H1 (cell line): ENCODE measurements around the gene NUBP2. TPM values are rescaled to one million over a fixed set of nuclear protein-coding genes. Genes with fewer than 3 reads are reported as not detected.

ENCODE experiments used
- CTCF ChIA-PET: fragments of 300-600 bp; sonication (Branson Sonifier 250); formaldehyde crosslinking; loops from one replicate; lab custom pipeline; 2021; ENCODE audit not compliant: partially characterized antibody; lab: Charles Lee
- POLR2A ChIA-PET: fragments of 300-600 bp; sonication (Branson Sonifier 250); formaldehyde crosslinking; loops from one replicate; lab custom pipeline; 2021; ENCODE audit warnings: inconsistent platforms; ENCODE audit not compliant: partially characterized antibody; lab: Charles Lee
- DNase-seq, 2 experiments: peaks; one replicate each; pipeline versions ENCODE4 v3.0.0 to v3.0.0-alpha.2; 2010 to 2022; ENCODE audit warnings: low spot score in 2 of 2, low read depth in 1 of 2, mixed read lengths in 1 of 2
- FAIRE-seq: peaks from 2 replicates; lab custom pipeline; 2011; peaks lifted over from hg19 to GRCh38; lab: Jason Lieb, UNC
- H2AFZ ChIP-seq: 2 replicates; pipeline ENCODE4 v1.8.1; 2012; ENCODE audit warnings: low read length, inconsistent platforms
- H2AK5ac ChIP-seq: 2 replicates; pipeline ENCODE4 v1.6.1; 2013; ENCODE audit warnings: low read depth, low read length
- H2BK120ac ChIP-seq: replicated peaks from 2 replicates; pipeline ENCODE3; 2013; ENCODE audit warnings: low read depth, low read length, inconsistent platforms
- H2BK12ac ChIP-seq: 2 replicates; pipeline ENCODE4 v1.6.1; 2013; ENCODE audit warnings: low read depth, low read length
- H2BK15ac ChIP-seq: 2 replicates; pipeline ENCODE4 v1.6.1; 2013; ENCODE audit warnings: low read length
- H2BK20ac ChIP-seq: 2 replicates; pipeline ENCODE4 v1.6.1; 2013; ENCODE audit warnings: low read length
- H2BK5ac ChIP-seq: 2 replicates; pipeline ENCODE4 v1.6.1; 2013; ENCODE audit warnings: low read depth, low read length
- H3K14ac ChIP-seq: 2 replicates; pipeline ENCODE4 v1.6.1; 2013; ENCODE audit warnings: inconsistent platforms; ENCODE audit not compliant: insufficient read length
- H3K18ac ChIP-seq: 2 replicates; pipeline ENCODE4 v1.6.1; 2013; ENCODE audit warnings: low read length; ENCODE audit errors: extremely low read depth
- H3K23ac ChIP-seq: 2 replicates; pipeline ENCODE4 v1.6.1; 2013; ENCODE audit warnings: inconsistent platforms; ENCODE audit not compliant: insufficient read length
- H3K23me2 ChIP-seq: 2 replicates; pipeline ENCODE4 v1.6.1; 2013; ENCODE audit warnings: low read depth, low read length
- H3K27ac ChIP-seq: 2 replicates; pipeline ENCODE4 v1.6.1; 2011; ENCODE audit warnings: low read depth, low read length, inconsistent platforms
- H3K27me3 ChIP-seq, 4 experiments: replicated peaks in 1 of 4; 1 replicate in 1 of 4; 2 replicates in 3 of 4; pipeline versions ENCODE4 v1.6.1 to v1.8.1; 2011 to 2013; ENCODE audit warnings: low read length in 3 of 4, mild to moderate bottlenecking in 3 of 4, inconsistent platforms in 2 of 4, mixed read lengths in 2 of 4, moderate library complexity in 1 of 4; ENCODE audit not compliant: control insufficient read depth in 3 of 4, insufficient read depth in 3 of 4; ENCODE audit errors: extremely low read depth in 1 of 4
- H3K36me3 ChIP-seq, 4 experiments: 2 replicates each; pipeline versions ENCODE4 v1.6.1 to v1.8.1; 2011 to 2013; ENCODE audit warnings: mild to moderate bottlenecking in 4 of 4, low read length in 3 of 4, moderate library complexity in 2 of 4, control low read depth in 1 of 4, inconsistent platforms in 1 of 4; ENCODE audit not compliant: insufficient read depth in 4 of 4, control insufficient read depth in 2 of 4
- H3K4ac ChIP-seq: replicated peaks from 2 replicates; pipeline ENCODE3; 2013; ENCODE audit warnings: low read length, low read depth, mixed read lengths, inconsistent platforms; ENCODE audit not compliant: insufficient read length
- H3K4me1 ChIP-seq, 4 experiments: replicated peaks in 1 of 4; 1 replicate in 1 of 4; 2 replicates in 3 of 4; pipeline versions ENCODE4 v1.6.1 to v1.8.1; 2011 to 2013; ENCODE audit warnings: low read length in 3 of 4, inconsistent platforms in 2 of 4, mixed read lengths in 1 of 4; ENCODE audit not compliant: insufficient read depth in 4 of 4, control insufficient read depth in 3 of 4
- H3K4me2 ChIP-seq, 2 experiments: 2 replicates each; pipeline versions ENCODE4 v1.6.1 to v1.8.1; 2011 to 2013; ENCODE audit warnings: low read depth in 2 of 2, low read length in 2 of 2, control low read depth in 1 of 2, inconsistent platforms in 1 of 2, mild to moderate bottlenecking in 1 of 2; ENCODE audit not compliant: insufficient read depth in 1 of 2
- H3K4me3 ChIP-seq, 4 experiments: fragments of 200-600, 300-600 bp in 1 of 4; sonication (generic), shearing (Covaris generic), sonication (Bioruptor Twin) in 1 of 4; 2 replicates each; pipeline versions ENCODE4 v1.5.1 to v1.8.1; 2011 to 2016; ENCODE audit warnings: low read length in 4 of 4, low read depth in 3 of 4, control low read depth in 2 of 4, inconsistent platforms in 2 of 4, mild to moderate bottlenecking in 2 of 4, mixed read lengths in 1 of 4, moderate library complexity in 1 of 4; ENCODE audit not compliant: insufficient read depth in 2 of 4; ENCODE audit errors: extremely low read depth in 1 of 4
- H3K56ac ChIP-seq: replicated peaks from 2 replicates; pipeline ENCODE3; 2013; ENCODE audit warnings: low read depth, mild to moderate bottlenecking, mixed read lengths, low read length, inconsistent platforms; ENCODE audit not compliant: insufficient read length
- H3K79me1 ChIP-seq: 2 replicates; pipeline ENCODE4 v1.6.1; 2013; ENCODE audit warnings: low read depth, low read length, control low read depth
- H3K79me2 ChIP-seq, 2 experiments: 2 replicates each; pipeline versions ENCODE4 v1.6.1 to v1.8.1; 2012 to 2013; ENCODE audit warnings: low read length in 2 of 2, mild to moderate bottlenecking in 2 of 2, inconsistent platforms in 1 of 2; ENCODE audit not compliant: insufficient read depth in 2 of 2, control insufficient read depth in 1 of 2
- H3K9ac ChIP-seq, 4 experiments: replicated peaks in 1 of 4; 1 replicate in 1 of 4; 2 replicates in 3 of 4; pipeline versions ENCODE4 v1.6.1 to v1.8.1; 2011 to 2013; ENCODE audit warnings: low read depth in 3 of 4, low read length in 3 of 4, control low read depth in 2 of 4, mild to moderate bottlenecking in 2 of 4, moderate library complexity in 2 of 4, inconsistent platforms in 1 of 4; ENCODE audit errors: extremely low read depth in 1 of 4
- H3K9me3 ChIP-seq, 2 experiments: 2 replicates each; pipeline versions ENCODE4 v1.6.1 to v1.8.1; 2012 to 2013; ENCODE audit warnings: mild to moderate bottlenecking in 2 of 2, moderate library complexity in 2 of 2, control low read depth in 1 of 2, inconsistent platforms in 1 of 2, low read depth in 1 of 2, low read length in 1 of 2, mixed read lengths in 1 of 2; ENCODE audit not compliant: insufficient read depth in 2 of 2
- H4K20me1 ChIP-seq, 2 experiments: replicated peaks in 1 of 2; 2 replicates each; pipeline versions ENCODE3 to v1.8.1; 2011 to 2013; ENCODE audit warnings: inconsistent platforms in 2 of 2, low read length in 2 of 2, mild to moderate bottlenecking in 1 of 2; ENCODE audit not compliant: insufficient read depth in 2 of 2, control insufficient read depth in 1 of 2
- H4K5ac ChIP-seq: 2 replicates; pipeline ENCODE4 v1.6.1; 2013; ENCODE audit warnings: low read length, low read depth, mixed read lengths, inconsistent platforms; ENCODE audit not compliant: insufficient read length
- H4K8ac ChIP-seq: 2 replicates; pipeline ENCODE4 v1.8.0; 2013; ENCODE audit warnings: mild to moderate bottlenecking, moderate library complexity, low read length, inconsistent platforms; ENCODE audit not compliant: insufficient read depth; ENCODE audit errors: extremely low read depth
- H4K91ac ChIP-seq: replicated peaks from 2 replicates; pipeline ENCODE3; 2013; ENCODE audit warnings: low read length, mixed read lengths, inconsistent platforms; ENCODE audit not compliant: insufficient read length
- CTBP2 ChIP-seq: IDR thresholded peaks from 2 replicates; pipeline ENCODE4 v1.7.0; 2011; ENCODE audit warnings: borderline replicate concordance, mild to moderate bottlenecking, moderate library complexity, mixed read lengths, low read length; ENCODE audit not compliant: insufficient read depth, insufficient read length
- EZH2 ChIP-seq: fragments of 200-600 bp; sonication (generic); IDR thresholded peaks from 2 replicates; pipeline ENCODE4 v1.7.1; 2012; ENCODE audit warnings: low read depth, mild to moderate bottlenecking, moderate library complexity, low read length, inconsistent platforms; ENCODE audit not compliant: severe bottlenecking
- NANOG ChIP-seq: IDR thresholded peaks from 2 replicates; pipeline ENCODE4 v1.6.1; 2011; ENCODE audit warnings: low read length, low read depth, mild to moderate bottlenecking, inconsistent platforms; ENCODE audit not compliant: insufficient read depth, poor library complexity, severe bottlenecking
- POLR2A ChIP-seq, 2 experiments: IDR thresholded peaks; 1 replicate in 1 of 2; 2 replicates in 1 of 2; pipeline ENCODE4 v1.6.1; 2011; ENCODE audit warnings: low read depth in 2 of 2, low read length in 2 of 2, mild to moderate bottlenecking in 2 of 2; ENCODE audit errors: control extremely low read depth in 1 of 2
- WGBS, 2 experiments: shearing (Covaris generic) in 1 of 2; methylation state at CpG; one replicate each; pipeline versions ENCODE4 v1.1.6 to v1.1.7; 2013 to 2015; ENCODE audit warnings: low lambda C conversion rate in 2 of 2, mixed read lengths in 2 of 2, inconsistent platforms in 1 of 2, low coverage in 1 of 2, missing lambda C conversion rate in 1 of 2; ENCODE audit not compliant: insufficient replicate concordance in 2 of 2, insufficient coverage in 1 of 2, insufficient read length in 1 of 2; ENCODE audit errors: extremely low coverage in 1 of 2, missing lambda C conversion rate in 1 of 2; 5-methylcytosine and 5-hydroxymethylcytosine counted together
- polyA plus RNA-seq, 7 experiments: library from polyadenylated mRNA; depleted of rRNA in 3 of 7; stranded (reverse) in 5 of 7; unstranded in 2 of 7; fragments of >200 nt in 5 of 7; fragments of 200-250 nt in 2 of 7; gene quantifications; 1 replicate in 5 of 7; 2 replicates in 1 of 7; 4 replicates in 1 of 7; pipeline versions ENCODE4 v1.2.1 to v1.2.3, GENCODE V29; 2011 to 2013; ENCODE audit warnings: missing spikeins in 2 of 7, mixed read lengths in 2 of 7
- total RNA-seq: library from RNA; stranded (reverse); fragmentation: NEBNext Ultra II Directional; extraction: Animal tissue kit (Norgen Biotek cat#: 25700); gene quantifications from 2 replicates; pipeline ENCODE4 v1.2.1, GENCODE V29; 2021

Gene NUBP2
- total and polyA plus RNA-seq, 2 of the 8 experiments (the other 6 are each of a cell fraction or from before 2014, with no cell fraction given) = 70.3 to 96.9 TPM

DNA sequence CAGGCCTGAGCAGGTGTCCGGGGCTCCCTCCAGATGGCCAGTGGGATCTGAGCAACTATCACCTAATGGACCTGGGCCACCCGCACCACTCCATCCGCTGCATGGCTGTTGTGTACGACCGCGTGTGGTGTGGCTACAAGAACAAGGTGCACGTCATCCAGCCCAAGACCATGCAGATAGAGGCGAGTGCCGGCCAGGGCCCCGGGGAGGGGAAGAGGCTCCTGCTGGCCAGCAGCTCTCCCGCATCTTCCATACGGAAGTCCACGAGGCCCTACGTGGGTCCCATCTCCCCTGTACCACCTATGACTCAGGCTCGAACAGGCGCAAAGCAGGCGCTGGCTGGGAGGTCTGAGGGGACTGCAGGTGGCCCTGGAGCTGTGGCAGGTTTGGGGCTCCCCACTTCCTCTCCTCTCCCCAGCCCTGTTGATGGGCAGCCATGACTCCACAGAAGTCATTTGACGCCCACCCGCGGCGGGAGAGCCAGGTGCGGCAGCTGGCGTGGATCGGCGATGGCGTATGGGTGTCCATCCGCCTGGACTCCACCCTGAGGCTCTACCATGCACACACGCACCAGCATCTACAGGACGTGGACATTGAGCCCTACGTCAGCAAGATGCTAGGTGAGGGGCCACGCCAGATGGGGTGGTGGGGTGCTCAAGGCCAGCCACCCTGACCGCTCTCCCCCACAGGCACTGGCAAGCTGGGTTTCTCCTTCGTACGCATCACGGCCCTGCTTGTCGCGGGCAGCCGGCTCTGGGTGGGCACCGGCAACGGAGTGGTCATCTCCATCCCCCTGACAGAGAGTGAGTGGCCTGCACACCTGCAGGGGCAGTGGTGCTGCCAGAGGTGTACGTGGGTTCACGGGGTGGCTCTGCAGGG lies 15.4 kb upstream of the NUBP2 start:
- FAIRE-seq (no peak), DNase-seq (no peak)
- Histone ChIP-seq H3K14ac (no peak overlapping the region), H2BK12ac (no peak overlapping the region), H3K9me3 (no peaks in the 10 kb centered on the region; a peak in 1 of 4 replicates), H4K91ac (no peak overlapping the region), H2AK5ac (no peak overlapping the region), H3K23ac (no peak overlapping the region), H3K4me1 (peaks cover 0 to 25% (median 14%) of the 10 kb centered on the region in 4 experiments; a peak in 5 of 7 replicates), H3K79me1 (no peaks in the 10 kb centered on the region), H3K56ac (no peak overlapping the region), H3K27ac (no peak overlapping the region), H3K36me3 (peaks cover 3 to 37% (median 7%) of the 10 kb centered on the region in 4 experiments; a peak in 4 of 8 replicates), H2BK20ac (no peak overlapping the region), H2AFZ (no peak overlapping the region), H3K4me3 (no peak overlapping the region), H2BK15ac (no peak overlapping the region), H2BK120ac (no peak overlapping the region), H3K18ac (no peak overlapping the region), H3K9ac (no peak overlapping the region), H4K20me1 (peaks cover 1 to 13% of the 10 kb centered on the region in 2 experiments), H3K23me2 (peaks cover 13% of the 10 kb centered on the region), H4K8ac (no peak overlapping the region), H3K4ac (no peak overlapping the region), H2BK5ac (no peak overlapping the region), H3K4me2 (no peak overlapping the region), H4K5ac (no peak overlapping the region)
- WGBS, 2 experiments = 89% methylated on average over 34 of the region's 42 CpGs; no CpG with 5 or more reads in 1 of the 2 experiments
- CTCF ChIA-PET = interaction anchor here (0.9 kb wide), 2 partner anchors 62 to 693 kb away, joined by 3 to 4 read pairs; partner anchors contain the start of genes MAPK8IP3 and TEDC2
- POLR2A ChIA-PET = interaction anchor here (5.9 to 13.5 kb wide), 2 partner anchors 8 to 12 kb away, joined by 29 to 246 read pairs; partner anchors contain the start of genes NUBP2 and SPSB3
- TF ChIP-seq POLR2A (IDR thresholded peaks at IDR 0.05; ENCODE audit: control extremely low read depth in 1 of 2, low read depth in 2 of 2, low read length in 2 of 2) = 0 out of 3 replicates have a peak, but pooled peaks of 1 of the 2 experiments have one; percentile 2
- no peak for TF ChIP-seq CTBP2
- no peak for TF ChIP-seq EZH2
- no peak for TF ChIP-seq NANOG
- TF ChIP-seq, all 59 proteins: peak for 1
- no peaks in the 10 kb centered on the region; a peak in 1 of 7 replicates for H3K27me3 ChIP-seq
- peaks cover 0 to 5% of the 10 kb centered on the region in 2 experiments; a peak in 1 of 4 replicates for H3K79me2 ChIP-seq
